Endodermal cell (in vitro differentiated cells): Measurements from ENCODE around the gene MAT2B. TPM values are rescaled to one million over a fixed set of nuclear protein-coding genes. Genes with fewer than 3 reads are reported as not detected.

Experiments
- DNase-seq: peaks from one replicate; pipeline ENCODE4 v3.0.0-alpha.2; 2017
- H3K27ac ChIP-seq: 2 replicates; pipeline ENCODE4 v1.5.1; 2013; ENCODE audit warnings: mild to moderate bottlenecking, low read depth, low read length, moderate library complexity
- H3K27me3 ChIP-seq: 2 replicates; pipeline ENCODE4 v1.6.1; 2013; ENCODE audit warnings: mild to moderate bottlenecking, low read length, moderate library complexity; ENCODE audit not compliant: insufficient read depth, control insufficient read depth, poor library complexity, severe bottlenecking
- H3K36me3 ChIP-seq: 2 replicates; pipeline ENCODE4 v1.7.0; 2013; ENCODE audit warnings: mild to moderate bottlenecking, low read length, moderate library complexity; ENCODE audit not compliant: control insufficient read depth, insufficient read depth
- H3K4me1 ChIP-seq: one replicate; pipeline ENCODE4 v1.7.0; 2013; ENCODE audit warnings: low read length; ENCODE audit not compliant: control insufficient read depth, insufficient read depth
- H3K4me3 ChIP-seq: 2 replicates; pipeline ENCODE4 v1.5.1; 2013; ENCODE audit warnings: mild to moderate bottlenecking, low read length, moderate library complexity
- H3K9ac ChIP-seq: 2 replicates; pipeline ENCODE4 v1.6.1; 2013; ENCODE audit warnings: mild to moderate bottlenecking, low read length, moderate library complexity; ENCODE audit not compliant: poor library complexity, severe bottlenecking; ENCODE audit errors: extremely low read depth
- H3K9me3 ChIP-seq: 2 replicates; pipeline ENCODE4 v1.6.1; 2013; ENCODE audit warnings: mild to moderate bottlenecking, low read length, moderate library complexity; ENCODE audit not compliant: control insufficient read depth
- H3K27ac Mint-ChIP-seq: 2 replicates; pipeline ENCODE4 v1.8.0; 2020; ENCODE audit warnings: mixed read lengths
- H3K27me3 Mint-ChIP-seq: 2 replicates; pipeline ENCODE4 v1.8.0; 2021; ENCODE audit warnings: mild to moderate bottlenecking, mixed read lengths; ENCODE audit not compliant: insufficient read depth
- H3K36me3 Mint-ChIP-seq: 2 replicates; pipeline ENCODE4 v1.8.0; 2020; ENCODE audit warnings: low read depth, mixed read lengths
- H3K4me1 Mint-ChIP-seq: 2 replicates; pipeline ENCODE4 v1.8.0; 2020; ENCODE audit warnings: mixed read lengths
- H3K4me3 Mint-ChIP-seq: 2 replicates; pipeline ENCODE4 v1.8.0; 2020; ENCODE audit warnings: mild to moderate bottlenecking, moderate library complexity, mixed read lengths
- H3K9me3 Mint-ChIP-seq: 2 replicates; pipeline ENCODE4 v1.8.0; 2020; ENCODE audit warnings: mild to moderate bottlenecking, mixed read lengths
- WGBS, 2 experiments: methylation state at CpG; one replicate each; pipeline versions ENCODE4 v1.1.5 to v1.1.7; 2013; ENCODE audit warnings: missing lambda C conversion rate in 2 of 2, mixed read lengths in 1 of 2; ENCODE audit not compliant: insufficient coverage in 1 of 2, insufficient read length in 1 of 2; 5-methylcytosine and 5-hydroxymethylcytosine counted together
- total RNA-seq, 2 donors: library from RNA; stranded (reverse); fragmentation: NEBNext Ultra II Directional in 1 of 2; extraction: Animal tissue kit (Norgen Biotek cat#: 25700) in 1 of 2; gene quantifications; 2 replicates in 1 of 2; 3 replicates in 1 of 2; pipeline ENCODE4 v1.2.1, GENCODE V29; 2021
- TF ChIP-seq, protein P1 (sequence below): fragments of 200-600 bp; sonication (generic); conservative IDR thresholded peaks from 2 replicates; pipeline ENCODE4 v1.5.0; 2021; ENCODE audit warnings: antibody characterized with exemption, mild to moderate bottlenecking

MAT2B gene
- total RNA-seq, 2 donors from 2014 or later, result 45.4 to 47.7 TPM

DNA sequence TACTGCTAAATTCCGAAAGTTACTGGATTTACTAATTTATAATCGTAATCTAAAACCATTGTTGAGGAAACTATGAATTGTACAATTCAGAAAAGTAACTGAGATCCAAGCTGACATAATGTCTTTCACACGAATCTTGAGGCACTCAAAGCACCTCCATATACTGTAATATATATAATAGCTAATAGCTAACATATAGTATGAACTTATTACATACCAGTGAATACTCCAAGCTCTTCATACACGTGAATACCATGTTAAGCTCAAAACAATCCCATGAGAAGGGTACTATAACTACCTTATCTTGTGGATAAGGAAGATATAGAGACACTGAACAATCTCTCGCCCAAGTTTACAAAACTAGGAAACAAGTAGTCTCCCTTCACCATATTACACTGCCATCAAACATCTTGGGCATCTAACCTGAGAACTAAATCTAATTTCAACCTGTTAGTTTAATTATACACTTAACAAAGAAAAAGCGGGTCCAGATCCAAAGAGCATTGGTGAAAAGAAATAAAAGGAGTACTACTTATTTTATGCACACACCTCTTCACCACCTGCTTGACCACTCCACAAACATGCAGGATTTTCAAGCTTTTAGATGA, 46.5 kb upstream of the MAT2B start:
- Histone ChIP-seq H3K4me3 (peak overlapping the region; percentile 93), H3K4me1 (peaks cover under 1% of the 10 kb centered on the region), H3K9ac (peak overlapping the region; percentile 93), H3K9me3 (no peaks in the 10 kb centered on the region), H3K27ac (peak overlapping the region; percentile 99), H3K27me3 (no peaks in the 10 kb centered on the region), H3K36me3 (peaks cover 23% of the 10 kb centered on the region)
- WGBS, 2 experiments, result 42 to 100% methylated on average over 2 to 6 of the region's 6 CpGs
- Mint-ChIP-seq H3K27me3 (no peaks in the 10 kb centered on the region), H3K36me3 (peaks cover 29% of the 10 kb centered on the region), H3K4me3 (peak overlapping the region; percentile 95), H3K9me3 (no peaks in the 10 kb centered on the region), H3K27ac (peak overlapping the region; percentile 100), H3K4me1 (peaks cover 15% of the 10 kb centered on the region)
- DNase-seq, result no peak
- TF ChIP-seq, protein P1, sequence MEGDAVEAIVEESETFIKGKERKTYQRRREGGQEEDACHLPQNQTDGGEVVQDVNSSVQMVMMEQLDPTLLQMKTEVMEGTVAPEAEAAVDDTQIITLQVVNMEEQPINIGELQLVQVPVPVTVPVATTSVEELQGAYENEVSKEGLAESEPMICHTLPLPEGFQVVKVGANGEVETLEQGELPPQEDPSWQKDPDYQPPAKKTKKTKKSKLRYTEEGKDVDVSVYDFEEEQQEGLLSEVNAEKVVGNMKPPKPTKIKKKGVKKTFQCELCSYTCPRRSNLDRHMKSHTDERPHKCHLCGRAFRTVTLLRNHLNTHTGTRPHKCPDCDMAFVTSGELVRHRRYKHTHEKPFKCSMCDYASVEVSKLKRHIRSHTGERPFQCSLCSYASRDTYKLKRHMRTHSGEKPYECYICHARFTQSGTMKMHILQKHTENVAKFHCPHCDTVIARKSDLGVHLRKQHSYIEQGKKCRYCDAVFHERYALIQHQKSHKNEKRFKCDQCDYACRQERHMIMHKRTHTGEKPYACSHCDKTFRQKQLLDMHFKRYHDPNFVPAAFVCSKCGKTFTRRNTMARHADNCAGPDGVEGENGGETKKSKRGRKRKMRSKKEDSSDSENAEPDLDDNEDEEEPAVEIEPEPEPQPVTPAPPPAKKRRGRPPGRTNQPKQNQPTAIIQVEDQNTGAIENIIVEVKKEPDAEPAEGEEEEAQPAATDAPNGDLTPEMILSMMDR, result no peak

DNA sequence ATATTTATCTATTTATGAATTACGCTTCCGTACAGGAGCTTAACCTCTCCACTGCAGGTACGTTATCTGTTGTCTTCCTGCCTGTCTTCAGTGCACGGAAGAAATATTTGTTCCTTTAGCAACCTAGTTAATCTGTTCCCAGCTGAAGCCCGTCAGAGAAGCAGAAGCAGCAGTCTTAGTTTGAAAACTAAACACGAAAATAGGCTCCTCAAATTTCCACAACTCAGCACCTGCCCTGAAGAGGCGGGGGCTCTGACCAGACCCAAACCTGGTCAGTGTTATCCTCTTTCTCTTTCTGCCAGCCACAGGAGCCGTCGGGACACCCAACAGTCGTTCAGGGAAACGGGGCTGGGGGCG, 46.0 kb upstream of the MAT2B start:
- WGBS, 2 experiments, result 1 to 3% methylated on average over 4 to 12 of the region's 12 CpGs
- H3K4me1 ChIP-seq, result no peaks in the 10 kb centered on the region
- H3K9me3 ChIP-seq, result no peaks in the 10 kb centered on the region
- H3K27ac ChIP-seq, result peak overlapping the region; percentile 99
- H3K27me3 ChIP-seq, result no peaks in the 10 kb centered on the region
- peak overlapping the region; percentile 93 for H3K9ac ChIP-seq
- no peak for DNase-seq
- Mint-ChIP-seq H3K27me3 (no peaks in the 10 kb centered on the region), H3K27ac (peak overlapping the region; percentile 100), H3K4me3 (peak overlapping the region; percentile 95), H3K4me1 (peaks cover 15% of the 10 kb centered on the region), H3K9me3 (no peaks in the 10 kb centered on the region), H3K36me3 (peaks cover 33% of the 10 kb centered on the region)
- TF ChIP-seq, protein P1, result no peak
- peaks cover 27% of the 10 kb centered on the region for H3K36me3 ChIP-seq
- peak overlapping the region; percentile 93 for H3K4me3 ChIP-seq

DNA sequence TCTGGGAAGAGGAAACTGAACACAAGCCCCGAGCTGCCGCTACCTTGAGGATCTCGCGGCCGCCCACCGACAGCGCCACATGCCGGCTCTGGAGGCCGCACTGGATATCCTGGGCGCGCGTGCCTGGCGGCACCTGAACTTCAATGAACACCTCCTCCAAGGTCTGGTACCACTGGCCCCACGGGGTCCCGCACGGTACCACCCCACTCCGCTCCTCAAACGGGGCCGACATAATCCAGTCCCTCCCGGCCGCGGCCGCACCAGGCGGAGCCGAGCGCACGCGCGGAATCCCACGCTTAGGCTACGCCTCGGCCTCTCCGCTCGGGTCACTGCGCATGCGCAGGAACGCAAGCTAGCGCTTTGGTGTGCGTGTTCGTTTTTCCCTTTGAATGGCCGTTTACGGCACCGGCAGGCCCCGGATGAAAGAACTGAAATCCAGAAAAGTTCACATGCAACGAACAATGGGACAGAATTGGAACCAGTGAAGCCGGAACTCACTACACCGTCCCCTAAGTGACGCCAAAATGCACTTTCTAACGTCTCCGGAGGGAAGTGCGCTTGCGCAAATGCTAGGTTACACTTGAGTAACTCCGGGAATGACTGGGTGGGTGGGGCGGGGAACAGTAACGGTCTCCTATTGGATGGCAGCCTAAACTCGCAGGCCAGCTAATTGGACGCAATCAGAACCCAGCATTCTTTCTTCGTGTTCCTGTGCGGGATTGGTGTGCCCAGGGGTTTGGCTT, 45.4 kb upstream of the MAT2B start, which contains the start of gene NUDCD2:
TSS of gene NUDCD2 (minus strand) at position 284 of the 743 bp plus-strand sequence. CDS start at position 232, 52 bp downstream.
- WGBS, 2 experiments, result 0% methylated on average over 23 to 59 of the region's 59 CpGs
- Mint-ChIP-seq H3K4me3 (peak within 1 kb of the TSS; percentile 95), H3K27ac (peak within 1 kb of the TSS; percentile 100), H3K27me3 (no peaks in the 10 kb centered on the region), H3K36me3 (peaks cover 33% of the 10 kb centered on the region), H3K4me1 (peaks cover 15% of the 10 kb centered on the region), H3K9me3 (no peaks in the 10 kb centered on the region)
- Histone ChIP-seq H3K27ac (peak within 1 kb of the TSS; percentile 99), H3K9ac (peak within 1 kb of the TSS; percentile 93), H3K9me3 (no peaks in the 10 kb centered on the region), H3K36me3 (peaks cover 27% of the 10 kb centered on the region), H3K4me1 (no peaks in the 10 kb centered on the region), H3K4me3 (peak within 1 kb of the TSS; percentile 95), H3K27me3 (no peaks in the 10 kb centered on the region)
- TF ChIP-seq, protein P1, result peak; percentile 56
- DNase-seq, result peak; percentile 99
